GM18526 (cell line): ENCODE measurements around the gene ALG2.

Experiments used
- POLR2A ChIP-seq: IDR thresholded peaks from 3 replicates; pipeline ENCODE4 v1.6.1; 2011; ENCODE audit not compliant: insufficient read length; ENCODE audit errors: extremely low read depth

Gene ALG2

GRCh38 chr9:99171225-99172123 lies 50.3 kb downstream of the ALG2 start:
- TF ChIP-seq POLR2A, result no peak

GRCh38 chr9:99169982-99170761 lies 51.6 kb downstream of the ALG2 start:
- TF ChIP-seq POLR2A, result no peak

- no peak for TF ChIP-seq POLR2A
Measured at GRCh38 chr9:99169086-99169485, 52.7 kb downstream of the ALG2 start.

- TF ChIP-seq POLR2A, result no peak
Measured at GRCh38 chr9:99167694-99168093, 54.0 kb downstream of the ALG2 start.

GRCh38 chr9:99167119-99167518 lies 54.6 kb downstream of the ALG2 start:
- TF ChIP-seq POLR2A, result no peak
